Lung (tissue), 12 donors: ENCODE data around the gene PRDM15. TPM values are rescaled to one million over a fixed set of nuclear protein-coding genes. Genes with fewer than 3 reads are reported as not detected.
A peak's percentile ranks its signal among the peaks of the same experiment; 100 is the strongest.

ENCODE experiments used
- ATAC-seq: fragments of 200-7000 bp; cut with Tn5 transposase; one replicate; pipeline ENCODE4 v1.9.1; 2020; ENCODE audit warnings: moderate number of reproducible peaks; ENCODE audit not compliant: insufficient read depth, low FRiP score
- DNase-seq, 3 donors: peaks; one replicate each; pipeline ENCODE4 v3.0.0-alpha.2; 2013 to 2017
- H3K27ac ChIP-seq, 2 donors: one replicate each; pipeline ENCODE4 v1.5.1; 2013; ENCODE audit warnings: mild to moderate bottlenecking in 2 of 2, moderate library complexity in 2 of 2, control low read depth in 1 of 2, inconsistent platforms in 1 of 2, low read depth in 1 of 2, low read length in 1 of 2
- H3K27me3 ChIP-seq, 3 donors: one replicate each; pipeline ENCODE4 v1.5.1; 2013; ENCODE audit warnings: low read length in 2 of 3; ENCODE audit not compliant: control insufficient read depth in 3 of 3, insufficient read depth in 3 of 3
- H3K36me3 ChIP-seq, 4 donors: one replicate each; pipeline ENCODE4 v1.5.1; 2013; ENCODE audit warnings: low read length in 4 of 4, mild to moderate bottlenecking in 1 of 4, moderate library complexity in 1 of 4; ENCODE audit not compliant: control insufficient read depth in 4 of 4, insufficient read depth in 4 of 4
- H3K4me1 ChIP-seq, 5 donors: one replicate each; pipeline ENCODE4 v1.5.1; 2013; ENCODE audit warnings: low read length in 5 of 5, mild to moderate bottlenecking in 2 of 5, moderate library complexity in 1 of 5; ENCODE audit not compliant: control insufficient read depth in 5 of 5, insufficient read depth in 5 of 5
- H3K4me3 ChIP-seq: one replicate; pipeline ENCODE4 v1.5.1; 2013; ENCODE audit warnings: mild to moderate bottlenecking, control low read depth, moderate library complexity
- H3K9ac ChIP-seq, 2 donors: one replicate each; pipeline ENCODE4 v1.5.1; 2013; ENCODE audit warnings: low read length in 2 of 2, control low read depth in 1 of 2; ENCODE audit not compliant: insufficient read depth in 1 of 2
- H3K9me3 ChIP-seq, 4 donors: one replicate each; pipeline ENCODE4 v1.5.1; 2013; ENCODE audit warnings: low read length in 3 of 4, mild to moderate bottlenecking in 1 of 4, moderate library complexity in 1 of 4; ENCODE audit not compliant: control insufficient read depth in 4 of 4, insufficient read depth in 3 of 4
- CTCF ChIP-seq: IDR thresholded peaks from 2 replicates; pipeline ENCODE4 v1.5.1; 2012; ENCODE audit warnings: mild to moderate bottlenecking; ENCODE audit errors: control extremely low read depth, extremely low read depth
- WGBS, 2 donors: extraction: QIAGEN DNeasy Blood & Tissue Kit; methylation state at CpG; one replicate each; pipeline ENCODE4 v1.1.7; 2013; 5-methylcytosine and 5-hydroxymethylcytosine counted together
- polyA plus RNA-seq, 2 donors: library from polyadenylated mRNA; stranded (reverse); fragments of 200-250 nt; gene quantifications; one replicate each; pipeline ENCODE4 v1.2.1, GENCODE V29; 2013
- total RNA-seq, 2 donors: library from RNA; depleted of rRNA in 1 of 2; stranded (reverse); fragments of >200 nt in 1 of 2; gene quantifications; one replicate each; pipeline ENCODE4 v1.2.1, GENCODE V29; 2014 to 2021
- donor health status: control.
- donor health status: control.
- donor health status: Bipolar disorder and iron deficiency.
- donor health status: healthy.
- donor health status: DM: yes; HTN: yes; CAD: no.

Gene PRDM15
- total and polyA plus RNA-seq, 4 donors, result 2.4 to 7.2 (median 4.1) TPM

DNA sequence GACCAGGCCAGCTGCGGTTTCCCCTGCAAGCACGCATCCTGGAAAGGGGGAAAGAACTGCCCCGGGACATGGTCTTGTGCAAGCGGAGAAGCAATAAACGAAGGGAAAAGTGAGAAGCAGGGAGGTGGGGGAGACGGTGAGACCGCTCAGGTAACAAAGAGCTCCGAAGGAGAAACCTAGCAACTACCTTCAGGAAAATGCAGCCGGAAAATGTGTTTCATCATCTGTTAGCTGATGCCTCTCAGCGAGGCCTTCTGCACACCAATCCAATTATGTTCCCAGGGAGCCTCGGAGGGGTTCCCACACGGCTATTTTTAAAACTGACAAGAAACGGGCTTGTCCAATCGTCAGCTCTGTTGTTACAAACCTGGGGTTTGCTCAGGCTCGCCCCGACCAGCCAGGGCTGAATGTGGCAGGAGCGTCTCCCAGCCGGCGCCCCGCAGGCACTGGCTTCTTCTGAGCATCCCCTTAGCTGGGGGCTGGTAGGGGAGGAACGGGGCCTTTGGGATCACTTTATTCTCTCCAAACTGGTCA, 115.7 kb downstream of the PRDM15 start:
- Histone ChIP-seq H3K9me3 (peaks cover 0 to 3% (median 0%) of the 10 kb centered on the region in 4 donors), H3K4me3 (no peak overlapping the region), H3K4me1 (peaks cover 0 to 41% (median 17%) of the 10 kb centered on the region in 5 donors), H3K27ac (no peak overlapping the region), H3K27me3 (peaks cover 0 to 74% (median 71%) of the 10 kb centered on the region in 3 donors), H3K36me3 (no peaks in the 10 kb centered on the region), H3K9ac (no peak overlapping the region)
- no peak for TF ChIP-seq CTCF
- DNase-seq (peak in 1 of 3 donors; percentile 40), ATAC-seq (no peak)
- 37 to 38% methylated on average over 21 of the region's 21 CpGs for WGBS, 2 donors

- H3K36me3 ChIP-seq, result no peaks in the 10 kb centered on the region
- no peak overlapping the region for H3K4me3 ChIP-seq
- peak overlapping the region in 1 of 2 donors; percentile 48 for H3K27ac ChIP-seq
- TF ChIP-seq CTCF, result no peak
- ATAC-seq, result no peak
- peaks cover 0 to 34% (median 13%) of the 10 kb centered on the region in 5 donors for H3K4me1 ChIP-seq
- peaks cover 0 to 67% (median 64%) of the 10 kb centered on the region in 3 donors for H3K27me3 ChIP-seq
- no peak overlapping the region for H3K9ac ChIP-seq
- DNase-seq, result no peak
- H3K9me3 ChIP-seq, result peaks cover 0 to 3% (median 0%) of the 10 kb centered on the region in 4 donors
- WGBS, 2 donors, result 20 to 42% methylated on average over 16 of the region's 16 CpGs
Observed at GRCh38 chr21:41762753-41763152, 116.4 kb downstream of the PRDM15 start.

DNA sequence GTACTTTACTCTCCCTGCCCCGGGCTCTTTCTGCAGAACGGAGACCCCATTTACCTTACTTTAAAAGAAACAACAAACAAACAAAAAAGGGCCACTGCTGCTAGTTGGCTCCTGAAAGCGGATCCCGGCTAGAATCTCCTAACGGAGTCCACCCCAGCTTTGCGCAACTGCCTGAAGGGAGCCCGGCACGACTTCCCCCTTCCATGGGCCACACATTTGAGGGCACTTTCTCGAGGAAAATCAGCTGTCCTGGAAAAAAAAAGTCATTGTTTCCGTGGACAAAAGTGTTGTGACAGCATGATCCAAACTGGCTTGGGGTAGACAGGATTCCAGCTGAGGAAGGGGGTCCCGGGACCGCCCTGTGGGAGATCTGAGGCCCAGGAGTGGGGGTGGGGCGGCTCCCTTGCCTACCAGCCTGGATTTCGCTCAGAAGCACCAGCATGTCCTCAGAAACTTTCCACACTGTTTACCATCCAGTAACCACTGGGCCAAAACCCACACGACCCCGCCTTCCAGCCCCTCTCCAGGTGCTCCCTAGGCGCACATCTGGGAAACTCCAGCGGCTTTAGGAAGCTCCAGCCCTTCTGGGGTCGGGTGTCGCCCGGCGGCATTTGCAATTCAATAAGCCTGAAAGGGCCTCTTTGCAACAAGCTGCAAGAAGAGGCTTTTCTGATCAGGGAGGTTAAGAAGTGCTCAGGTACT, 117.1 kb downstream of the PRDM15 start:
- DNase-seq (no peak), ATAC-seq (peak; percentile 34)
- peaks cover 0 to 32% (median 12%) of the 10 kb centered on the region in 5 donors for H3K4me1 ChIP-seq
- H3K9me3 ChIP-seq, result peaks cover 0 to 3% (median 0%) of the 10 kb centered on the region in 4 donors
- peak overlapping the region in 1 of 2 donors; percentile 82 for H3K27ac ChIP-seq
- peak overlapping the region in 1 of 2 donors; percentile 23 for H3K9ac ChIP-seq
- TF ChIP-seq CTCF, result no peak
- no peak overlapping the region for H3K4me3 ChIP-seq
- H3K27me3 ChIP-seq, result peaks cover 0 to 60% (median 57%) of the 10 kb centered on the region in 3 donors
- H3K36me3 ChIP-seq, result no peaks in the 10 kb centered on the region
- 8 to 16% methylated on average over 22 of the region's 22 CpGs for WGBS, 2 donors
